WTC11 (cell line): ENCODE measurements around the gene TATDN3. TPM values are rescaled to one million over a fixed set of nuclear protein-coding genes. Genes with fewer than 3 reads are reported as not detected.
A peak's percentile ranks its signal among the peaks of the same experiment; 100 is the strongest.

Source experiments
- ATAC-seq: fragments of 200-7000 bp; cut with Tn5 transposase; 2 replicates; pipeline ENCODE4 v1.10.0; 2021; ENCODE audit warnings: mild to moderate bottlenecking, moderate library complexity
- CTCF ChIA-PET: fragments of 300-600 bp; sonication (Branson Sonifier 250); formaldehyde crosslinking; loops from one replicate; lab custom pipeline; 2021; ENCODE audit warnings: antibody characterized with exemption; lab: Charles Lee
- POLR2A ChIA-PET: fragments of 350-600 bp; sonication (Branson Sonifier 250); formaldehyde crosslinking; loops from one replicate; lab custom pipeline; 2021; ENCODE audit warnings: antibody characterized with exemption; lab: Charles Lee
- DNase-seq: peaks from one replicate; pipeline ENCODE4 v3.0.0; 2021; ENCODE audit warnings: low spot score
- H3K27ac Mint-ChIP-seq: 2 replicates; pipeline ENCODE4 v1.8.0; 2021; ENCODE audit warnings: mixed read lengths
- H3K27me3 Mint-ChIP-seq: 2 replicates; pipeline ENCODE4 v1.8.0; 2021; ENCODE audit warnings: low read depth, mild to moderate bottlenecking, moderate library complexity, mixed read lengths
- H3K36me3 Mint-ChIP-seq: 2 replicates; pipeline ENCODE4 v1.8.0; 2021; ENCODE audit warnings: mixed read lengths
- H3K4me1 Mint-ChIP-seq: 2 replicates; pipeline ENCODE4 v1.8.0; 2022; ENCODE audit warnings: mixed read lengths
- H3K4me3 Mint-ChIP-seq: 2 replicates; pipeline ENCODE4 v1.8.0; 2021; ENCODE audit warnings: mild to moderate bottlenecking, moderate library complexity, mixed read lengths
- H3K9me3 Mint-ChIP-seq: 2 replicates; pipeline ENCODE4 v1.8.0; 2021; ENCODE audit warnings: mixed read lengths
- AFF4 ChIP-seq: sonication (generic); formaldehyde crosslinking; IDR thresholded peaks from 2 replicates; pipeline ENCODE4 v1.8.1; 2023; ENCODE audit warnings: mild to moderate bottlenecking, missing genetic modification reagents, borderline replicate concordance
- AR ChIP-seq: fragments of 250-450 bp; sonication (Bioruptor Pico); IDR thresholded peaks from 2 replicates; pipeline ENCODE4 v1.9.0; 2021; ENCODE audit warnings: mild to moderate bottlenecking
- CTCF ChIP-seq: fragments of 200-600 bp; IDR thresholded peaks from 2 replicates; pipeline ENCODE4 v1.8.0; 2022; ENCODE audit warnings: antibody characterized with exemption
- E2F1 ChIP-seq: sonication (generic); formaldehyde crosslinking; IDR thresholded peaks from 2 replicates; pipeline ENCODE4 v1.8.0; 2022; ENCODE audit warnings: mild to moderate bottlenecking, missing genetic modification reagents
- E2F4 ChIP-seq: sonication (generic); formaldehyde crosslinking; IDR thresholded peaks from 2 replicates; pipeline ENCODE4 v1.8.1; 2022; ENCODE audit warnings: low read depth, mild to moderate bottlenecking, moderate library complexity, missing genetic modification reagents, borderline replicate concordance
- FOXK1 ChIP-seq: sonication (generic); formaldehyde crosslinking; IDR thresholded peaks from 2 replicates; pipeline ENCODE4 v1.8.0; 2022; ENCODE audit warnings: mild to moderate bottlenecking, moderate library complexity, missing genetic modification reagents
- FOXP4 ChIP-seq: sonication (generic); formaldehyde crosslinking; IDR thresholded peaks from 2 replicates; pipeline ENCODE4 v1.8.0; 2022; ENCODE audit warnings: mild to moderate bottlenecking, missing genetic modification reagents
- GABPB1 ChIP-seq: sonication (generic); formaldehyde crosslinking; IDR thresholded peaks from 2 replicates; pipeline ENCODE4 v1.8.1; 2023; ENCODE audit warnings: mild to moderate bottlenecking, missing genetic modification reagents
- KAT7 ChIP-seq: sonication (generic); formaldehyde crosslinking; IDR thresholded peaks from 2 replicates; pipeline ENCODE4 v1.8.1; 2023; ENCODE audit warnings: missing genetic modification reagents, mild to moderate bottlenecking, borderline replicate concordance
- MLX ChIP-seq: sonication (generic); formaldehyde crosslinking; IDR thresholded peaks from 2 replicates; pipeline ENCODE4 v1.8.1; 2023; ENCODE audit warnings: mild to moderate bottlenecking, missing genetic modification reagents, moderate library complexity
- SMAD3 ChIP-seq: sonication (generic); formaldehyde crosslinking; IDR thresholded peaks from 2 replicates; pipeline ENCODE4 v1.8.0; 2022; ENCODE audit warnings: missing genetic modification reagents, mild to moderate bottlenecking, borderline replicate concordance
- SP1 ChIP-seq: sonication (generic); formaldehyde crosslinking; conservative IDR thresholded peaks from 2 replicates; pipeline ENCODE4 v1.8.1; 2022; ENCODE audit warnings: missing genetic modification reagents
- TEAD1 ChIP-seq: sonication (generic); formaldehyde crosslinking; IDR thresholded peaks from 2 replicates; pipeline ENCODE4 v1.8.0; 2022; ENCODE audit warnings: mild to moderate bottlenecking, missing genetic modification reagents
- USF1 ChIP-seq: sonication (generic); formaldehyde crosslinking; IDR thresholded peaks from 2 replicates; pipeline ENCODE4 v1.8.0; 2022; ENCODE audit warnings: mild to moderate bottlenecking, missing genetic modification reagents
- ZNF396 ChIP-seq: fragments of 250-450 bp; sonication (Bioruptor Pico); IDR thresholded peaks from 2 replicates; pipeline ENCODE4 v1.8.0; 2021; ENCODE audit warnings: mild to moderate bottlenecking, moderate library complexity, borderline replicate concordance
- total RNA-seq: library from RNA; stranded (reverse); gene quantifications from 3 replicates; pipeline ENCODE4 v1.2.3, GENCODE V29; 2021

Gene TATDN3
- total RNA-seq, 1 experiment from 2014 or later: 19.3 TPM

GRCh38 chr1:212746546-212746945 is 45.1 kb upstream of the TATDN3 start (continued):
- TF ChIP-seq FOXP4 (CRISPR knock-in tag): no peak
- TF ChIP-seq FOXK1: no peak
- TF ChIP-seq AFF4 (CRISPR knock-in tag): no peak
- no peak for TF ChIP-seq SMAD3 (CRISPR knock-in tag)
- no peak for TF ChIP-seq USF1 (CRISPR knock-in tag)
- TF ChIP-seq, all 79 proteins: peak for 0

GRCh38 chr1:212749821-212750535 is 41.7 kb upstream of the TATDN3 start:
- Mint-ChIP-seq H3K36me3 (peaks cover 6% of the 10 kb centered on the region; the same call in 1 of the 2 replicates), H3K9me3 (peaks cover 4% of the 10 kb centered on the region; the same call in 1 of the 2 replicates), H3K4me3 (no peak overlapping the region)
- no peak for DNase-seq
- ATAC-seq: peak; percentile 61
- no peak for TF ChIP-seq KAT7 (CRISPR knock-in tag)
- TF ChIP-seq GABPB1 (CRISPR knock-in tag): no peak
- TF ChIP-seq CTCF: peak; percentile 76
- no peak for TF ChIP-seq TEAD1
- TF ChIP-seq, all 79 proteins: peak for 1
- ChIA-PET POLR2A (interaction anchor here (0.6 to 1.2 kb wide), 3 partner anchors 19 to 141 kb away, joined by 3 to 4 read pairs (median 3); partner anchors contain the start of gene ATF3), CTCF (interaction anchor here (0.6 to 1.8 kb wide), 65 partner anchors 9 to 979 kb away, joined by 3 to 41 read pairs (median 5); partner anchors contain the start of genes BATF3, DTL, FLVCR1 and INTS7)
- Mint-ChIP-seq H3K4me1 (peaks cover 42% of the 10 kb centered on the region), H3K27me3 (no peaks in the 10 kb centered on the region), H3K27ac (peak overlapping the region; percentile 94)

GRCh38 chr1:212752252-212752933 is 39.3 kb upstream of the TATDN3 start:
- H3K27ac Mint-ChIP-seq: no peak overlapping the region
- TF ChIP-seq SP1 (CRISPR knock-in tag) (no peak), E2F1 (CRISPR knock-in tag) (no peak), E2F4 (CRISPR knock-in tag) (no peak), ZNF396 (no peak), AR (no peak), MLX (CRISPR knock-in tag) (no peak), SMAD3 (CRISPR knock-in tag) (no peak)
- H3K9me3 Mint-ChIP-seq: no peaks in the 10 kb centered on the region
- no peaks in the 10 kb centered on the region for H3K27me3 Mint-ChIP-seq
- DNase-seq: no peak
- POLR2A ChIA-PET: no interaction called here
- no peaks in the 10 kb centered on the region for H3K36me3 Mint-ChIP-seq
- H3K4me3 Mint-ChIP-seq: no peak overlapping the region
- CTCF ChIA-PET: interaction anchor here (1.5 kb wide), 2 partner anchors 9 to 87 kb away, joined by 3 to 4 read pairs; no protein-coding TSS in a partner anchor
- peaks cover 43% of the 10 kb centered on the region for H3K4me1 Mint-ChIP-seq
- no peak for ATAC-seq
